Measurements from ENCODE around the gene NOL11.

- TF ChIP-seq EZH2 (IDR thresholded peaks at IDR 0.05) (no peak), POLR2AphosphoS5 (IDR thresholded peaks at IDR 0.05; ENCODE audit: borderline replicate concordance, low read depth, low read length) (no peak), FOXP2 (optimal IDR thresholded peaks at IDR 0.05; ENCODE audit: control extremely low read depth, extremely low read length, insufficient read depth) (no peak)
These were observed 17.6 kb upstream of the NOL11 start for GRCh38 chr17:67700037-67700724.
